Thyroid gland (tissue), 4 donors: ENCODE data around the gene ADARB1. TPM values are rescaled to one million over a fixed set of nuclear protein-coding genes. Genes with fewer than 3 reads are reported as not detected.

Experiments used
- DNase-seq, 2 donors: peaks; one replicate each; pipeline ENCODE4 v3.0.0-alpha.2; 2019
- H3K27ac ChIP-seq, 3 donors: fragments of 200-600 bp; sonication (generic); 1 replicate in 2 of 3; 2 replicates in 1 of 3; pipeline ENCODE4 v1.5.1; 2016 to 2019; ENCODE audit warnings: mild to moderate bottlenecking in 1 of 3, moderate library complexity in 1 of 3
- H3K27me3 ChIP-seq: fragments of 200-600 bp; sonication (generic); one replicate; pipeline ENCODE4 v1.5.1; 2019
- H3K36me3 ChIP-seq, 2 donors: fragments of 200-600 bp; sonication (generic); one replicate each; pipeline ENCODE4 v1.5.1; 2016 to 2019
- H3K4me1 ChIP-seq, 2 donors: fragments of 200-600 bp; sonication (generic); one replicate each; pipeline ENCODE4 v1.5.1; 2017 to 2019
- H3K4me3 ChIP-seq, 3 donors: fragments of 200-600 bp; sonication (generic); replicated peaks in 1 of 3; 1 replicate in 2 of 3; 2 replicates in 1 of 3; pipeline ENCODE4 v1.5.1; 2016; ENCODE audit warnings: mild to moderate bottlenecking in 1 of 3
- H3K9me3 ChIP-seq: fragments of 200-600 bp; sonication (generic); one replicate; pipeline ENCODE4 v1.5.1; 2017
- POLR2A ChIP-seq, 2 donors: fragments of 450-650 bp; IDR thresholded peaks; one replicate each; pipeline ENCODE4 v1.6.1; 2017; ENCODE audit warnings: antibody characterized with exemption in 2 of 2, mild to moderate bottlenecking in 2 of 2, moderate library complexity in 1 of 2
- WGBS, 2 donors: methylation state at CpG; one replicate each; pipeline ENCODE4 v1.1.5; 2017; 5-methylcytosine and 5-hydroxymethylcytosine counted together
- intact Hi-C: fragments of 100-400 bp; cut with DNase I; formaldehyde crosslinking; loops from one replicate; pipeline ENCODE4 v1.15.1; 2023
- total RNA-seq, 4 donors: library from RNA; depleted of rRNA; stranded (reverse); fragments of >200 nt; gene quantifications; one replicate each; pipeline ENCODE4 v1.2.3, GENCODE V29; 2016
- TF ChIP-seq, protein P1 (sequence below), 6 experiments: fragments of 200-600 bp in 3 of 6; fragments of 450-650 bp in 3 of 6; sonication (generic) in 3 of 6; IDR thresholded peaks; one replicate each; pipeline ENCODE4 v1.5.1; 2016 to 2019; ENCODE audit warnings: antibody characterized with exemption in 6 of 6, mild to moderate bottlenecking in 2 of 6, inconsistent platforms in 1 of 6, moderate library complexity in 1 of 6

The ADARB1 gene
- total RNA-seq, 4 donors from 2014 or later = 5.0 to 20.2 (median 10.1) TPM

GRCh38 chr21:45134279-45135076 lies 60.1 kb downstream of the ADARB1 start:
- intact Hi-C loops = loop anchor here (5.0 kb wide), 1 partner anchor 187 kb away; no protein-coding TSS in a partner anchor
- Histone ChIP-seq H3K36me3 (no peaks in the 10 kb centered on the region), H3K4me1 (peaks cover 0 to 17% of the 10 kb centered on the region in 2 donors), H3K9me3 (no peaks in the 10 kb centered on the region), H3K27ac (no peak overlapping the region), H3K4me3 (no peak overlapping the region), H3K27me3 (no peaks in the 10 kb centered on the region)
- DNase-seq = no peak
- 94% methylated on average over 8 to 25 of the region's 29 CpGs for WGBS, 2 donors
- TF ChIP-seq POLR2A (IDR thresholded peaks at IDR 0.05) = no peak
- TF ChIP-seq, protein P1, sequence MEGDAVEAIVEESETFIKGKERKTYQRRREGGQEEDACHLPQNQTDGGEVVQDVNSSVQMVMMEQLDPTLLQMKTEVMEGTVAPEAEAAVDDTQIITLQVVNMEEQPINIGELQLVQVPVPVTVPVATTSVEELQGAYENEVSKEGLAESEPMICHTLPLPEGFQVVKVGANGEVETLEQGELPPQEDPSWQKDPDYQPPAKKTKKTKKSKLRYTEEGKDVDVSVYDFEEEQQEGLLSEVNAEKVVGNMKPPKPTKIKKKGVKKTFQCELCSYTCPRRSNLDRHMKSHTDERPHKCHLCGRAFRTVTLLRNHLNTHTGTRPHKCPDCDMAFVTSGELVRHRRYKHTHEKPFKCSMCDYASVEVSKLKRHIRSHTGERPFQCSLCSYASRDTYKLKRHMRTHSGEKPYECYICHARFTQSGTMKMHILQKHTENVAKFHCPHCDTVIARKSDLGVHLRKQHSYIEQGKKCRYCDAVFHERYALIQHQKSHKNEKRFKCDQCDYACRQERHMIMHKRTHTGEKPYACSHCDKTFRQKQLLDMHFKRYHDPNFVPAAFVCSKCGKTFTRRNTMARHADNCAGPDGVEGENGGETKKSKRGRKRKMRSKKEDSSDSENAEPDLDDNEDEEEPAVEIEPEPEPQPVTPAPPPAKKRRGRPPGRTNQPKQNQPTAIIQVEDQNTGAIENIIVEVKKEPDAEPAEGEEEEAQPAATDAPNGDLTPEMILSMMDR (IDR thresholded peaks at IDR 0.05) = no peak

GRCh38 chr21:45135122-45135521 lies 60.7 kb downstream of the ADARB1 start:
- TF ChIP-seq, protein P1 (IDR thresholded peaks at IDR 0.05) = no peak
- TF ChIP-seq POLR2A (IDR thresholded peaks at IDR 0.05) = no peak
- intact Hi-C loops = loop anchor here (5.0 kb wide), 1 partner anchor 188 kb away; no protein-coding TSS in a partner anchor
- H3K27me3 ChIP-seq = no peaks in the 10 kb centered on the region
- WGBS, 2 donors = 75 to 100% methylated on average over 2 to 3 of the region's 3 CpGs
- no peaks in the 10 kb centered on the region for H3K9me3 ChIP-seq
- no peak overlapping the region for H3K4me3 ChIP-seq
- H3K36me3 ChIP-seq = no peaks in the 10 kb centered on the region
- DNase-seq = no peak
- H3K4me1 ChIP-seq = peaks cover 0 to 11% of the 10 kb centered on the region in 2 donors
- H3K27ac ChIP-seq = no peak overlapping the region

- peaks cover 0 to 11% of the 10 kb centered on the region in 2 donors for H3K4me1 ChIP-seq
- H3K36me3 ChIP-seq = no peaks in the 10 kb centered on the region
- 87% methylated on average over 9 of the region's 9 CpGs for WGBS, 2 donors
- intact Hi-C loops = loop anchor here (5.0 kb wide), 1 partner anchor 189 kb away; no protein-coding TSS in a partner anchor
- H3K4me3 ChIP-seq = no peak overlapping the region
- no peaks in the 10 kb centered on the region for H3K27me3 ChIP-seq
- no peak overlapping the region for H3K27ac ChIP-seq
- H3K9me3 ChIP-seq = no peaks in the 10 kb centered on the region
- no peak for DNase-seq
- TF ChIP-seq POLR2A (IDR thresholded peaks at IDR 0.05) = no peak
- TF ChIP-seq, protein P1 (IDR thresholded peaks at IDR 0.05) = no peak
Observed at GRCh38 chr21:45135868-45136267, 61.5 kb downstream of the ADARB1 start.

DNA sequence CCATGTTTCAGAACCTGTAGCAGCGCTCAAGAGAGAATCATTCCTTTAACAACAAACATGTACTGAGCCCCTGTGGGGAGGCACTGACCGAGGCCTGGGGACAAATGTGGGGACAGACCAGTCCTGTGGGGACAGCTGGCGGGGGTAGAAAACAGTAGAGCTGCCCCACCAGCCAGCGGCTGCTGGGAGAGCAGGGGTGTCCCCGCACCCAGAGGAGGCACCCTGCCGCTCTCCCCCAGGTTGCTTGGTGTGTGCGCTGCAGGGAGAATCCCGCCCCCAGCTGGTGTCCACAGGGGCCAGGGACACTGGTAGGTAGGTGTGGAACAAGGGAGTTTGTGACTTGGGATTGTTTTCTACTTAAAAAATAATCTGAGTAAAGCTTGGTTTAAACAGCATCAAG lies 62.1 kb downstream of the ADARB1 start:
- intact Hi-C loops = loop anchor here (5.0 kb wide), 1 partner anchor 189 kb away; no protein-coding TSS in a partner anchor
- WGBS, 2 donors = 78 to 81% methylated on average over 8 of the region's 8 CpGs

More for the DNA sequence above, 62.1 kb downstream of the ADARB1 start:
- no peak for DNase-seq
- Histone ChIP-seq H3K4me1 (peaks cover 0 to 5% of the 10 kb centered on the region in 2 donors), H3K4me3 (no peak overlapping the region), H3K36me3 (no peaks in the 10 kb centered on the region), H3K27me3 (no peaks in the 10 kb centered on the region), H3K27ac (no peak overlapping the region), H3K9me3 (no peaks in the 10 kb centered on the region)
- TF ChIP-seq POLR2A (IDR thresholded peaks at IDR 0.05) = no peak
- TF ChIP-seq, protein P1 (IDR thresholded peaks at IDR 0.05) = no peak
